Cardiac septum (tissue), 1 donor: Measurements from ENCODE around the gene TEX44. TPM values are rescaled to one million over a fixed set of nuclear protein-coding genes. Genes with fewer than 3 reads are reported as not detected.
"Not testable (repeated sequence)": the region's sequence is repeated elsewhere in the genome, so short reads cannot be mapped to it uniquely, and the experiment has no call there.

Source experiments
- DNase-seq: peaks from one replicate; pipeline ENCODE4 v3.0.0-alpha.2; 2020; ENCODE audit warnings: low spot score
- intact Hi-C: fragments of 100-400 bp; cut with DNase I; formaldehyde crosslinking; loops from one replicate; pipeline ENCODE4 v1.14.0; 2022
- total RNA-seq: library from RNA; stranded (reverse); fragmentation: NEBNext Ultra II Directional; extraction: Animal tissue kit (Norgen Biotek cat#: 25700); gene quantifications from one replicate; pipeline ENCODE4 v1.2.1, GENCODE V29; 2021
- donor health status: DM: no; HTN: no; CAD: no.

TEX44 gene
- total RNA-seq, 1 donor from 2014 or later, result not detected

GRCh38 chr2:231568785-231569435 lies 23.8 kb upstream of the TEX44 start:
- intact Hi-C loops, result no loop called here
- no peak for DNase-seq

DNA sequence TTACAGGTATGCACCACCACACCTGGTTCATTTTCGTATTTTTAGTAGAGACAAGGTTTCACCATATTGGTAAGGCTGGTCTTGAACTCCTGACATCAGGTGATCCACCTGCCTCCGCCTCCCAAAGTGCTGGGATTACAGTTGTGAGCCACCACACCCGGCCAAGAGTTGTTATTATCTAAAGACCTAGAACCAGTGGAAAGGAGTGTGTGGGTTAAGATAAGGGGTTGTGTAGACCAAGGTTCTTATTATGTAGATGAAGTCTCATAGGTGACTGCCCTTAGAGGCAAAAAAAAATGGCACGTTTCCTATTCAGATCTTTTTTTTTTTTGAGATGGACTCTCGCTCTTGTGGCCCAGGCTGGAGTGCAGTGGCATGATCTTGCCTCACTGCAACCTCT lies 21.7 kb upstream of the TEX44 start:
- intact Hi-C loops, DNase-seq: not testable (repeated sequence)

DNA sequence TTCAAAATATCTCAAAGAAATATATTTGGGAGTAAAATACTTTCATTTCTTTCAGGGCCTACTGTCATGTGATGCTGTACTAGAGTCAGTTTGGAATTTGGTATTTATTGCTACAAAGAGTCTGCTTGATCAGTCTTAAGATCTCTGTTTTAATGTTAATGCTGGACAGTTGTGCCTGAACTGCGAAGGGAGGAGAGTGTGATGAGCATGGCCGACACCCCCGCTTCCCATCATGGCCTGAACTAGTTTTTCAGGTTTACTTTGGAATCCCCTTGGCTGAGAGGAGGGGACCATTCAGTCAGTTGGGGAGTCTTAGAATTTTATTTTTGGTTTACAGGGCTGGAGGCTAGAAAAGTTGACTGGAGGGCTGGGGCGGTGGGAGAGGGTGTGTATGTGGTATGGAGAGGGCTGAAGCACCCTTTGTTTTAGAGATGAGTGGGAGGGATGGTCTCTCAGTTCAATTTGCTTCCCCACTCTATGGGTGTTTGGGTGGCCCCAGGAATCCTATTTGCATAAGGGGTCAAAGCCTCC lies 20.9 kb upstream of the TEX44 start:
- intact Hi-C loops, result no loop called here
- DNase-seq, result no peak

- intact Hi-C loops, result no loop called here
- no peak for DNase-seq
Measured at GRCh38 chr2:231573096-231573495, 19.6 kb upstream of the TEX44 start.

DNA sequence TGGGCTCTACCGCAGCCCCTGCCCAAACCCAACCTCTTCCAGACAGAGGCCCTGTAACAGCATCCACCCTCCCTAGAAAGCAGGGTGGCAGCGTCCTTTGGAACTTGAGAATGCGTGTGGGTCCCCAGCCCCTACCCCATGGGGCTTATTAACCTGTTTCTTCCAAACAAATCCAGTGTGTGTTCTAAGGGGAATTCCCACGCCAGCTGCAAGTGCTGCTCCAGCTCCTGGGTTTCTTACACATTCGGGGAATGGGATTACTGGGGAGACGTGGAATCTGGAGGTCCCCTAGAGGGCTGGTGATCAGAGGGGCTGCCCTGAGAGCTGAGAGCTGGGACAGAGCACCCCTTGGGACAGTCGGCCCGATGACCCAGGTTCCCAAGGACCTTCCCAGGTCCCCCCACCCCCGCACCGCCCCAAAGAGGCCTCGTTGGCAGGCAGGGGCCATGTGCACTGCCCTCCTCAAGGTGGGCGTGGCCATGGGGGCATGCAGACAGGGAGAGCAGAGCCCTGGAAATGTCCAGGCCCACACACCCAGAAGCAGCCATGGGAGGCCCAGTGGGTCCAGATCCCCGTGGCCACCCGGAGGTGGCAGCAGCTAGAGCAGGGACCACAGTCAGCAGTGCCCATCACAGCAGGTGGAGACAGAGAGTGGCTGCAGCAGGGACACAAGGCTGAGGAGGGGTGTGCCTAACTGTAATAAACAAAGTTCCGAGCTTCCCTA lies 18.8 kb upstream of the TEX44 start:
- intact Hi-C loops, result no loop called here
- no peak for DNase-seq

GRCh38 chr2:231575612-231576256 lies 16.9 kb upstream of the TEX44 start:
- intact Hi-C loops, result no loop called here
- no peak for DNase-seq

GRCh38 chr2:231576465-231576864 lies 16.2 kb upstream of the TEX44 start:
- intact Hi-C loops, result no loop called here
- no peak for DNase-seq

GRCh38 chr2:231578655-231579054 lies 14.0 kb upstream of the TEX44 start:
- DNase-seq, intact Hi-C loops: not testable (repeated sequence)

DNA sequence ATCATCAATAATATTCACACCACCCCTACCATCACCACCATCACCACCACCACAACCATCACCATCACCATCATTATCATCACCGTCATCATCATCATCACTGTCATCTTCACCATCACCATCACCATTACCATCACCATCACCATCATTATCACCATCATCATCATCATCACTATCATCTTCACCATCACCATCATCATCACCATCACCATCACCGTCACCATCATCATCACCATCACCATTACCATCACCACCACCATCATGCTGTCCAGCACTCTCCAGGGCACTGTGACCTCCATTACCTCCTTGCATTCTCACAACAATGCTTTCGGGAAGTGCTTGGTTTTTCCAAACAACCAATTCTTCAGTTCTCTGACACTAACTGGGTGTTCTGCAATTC lies 13.1 kb upstream of the TEX44 start:
- intact Hi-C loops, result no loop called here
- DNase-seq, result no peak

GRCh38 chr2:231581328-231581727 lies 11.3 kb upstream of the TEX44 start:
- DNase-seq, result no peak
- intact Hi-C loops, result no loop called here

GRCh38 chr2:231583982-231584381 lies 8.7 kb upstream of the TEX44 start:
- intact Hi-C loops, result no loop called here
- DNase-seq, result no peak

DNA sequence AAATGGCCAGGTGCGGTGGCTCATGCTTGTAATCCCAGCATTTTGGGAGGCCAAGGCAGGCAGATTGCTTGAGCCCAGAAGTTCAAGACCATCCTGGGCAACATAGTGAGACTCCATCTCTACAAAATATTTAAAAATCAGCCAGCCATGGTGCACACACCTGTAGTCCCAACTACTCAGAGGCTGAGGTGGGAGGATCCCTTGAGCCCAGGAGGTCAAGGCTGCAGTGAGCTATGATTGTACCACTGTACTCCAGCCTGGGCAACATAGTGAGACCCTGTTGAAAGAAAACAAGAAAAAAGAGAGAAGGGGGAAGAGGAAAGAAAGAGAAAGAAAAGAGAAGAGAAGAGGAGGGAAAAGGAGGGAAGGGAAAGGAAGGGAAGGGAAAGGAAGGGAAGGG lies 4.9 kb upstream of the TEX44 start:
- DNase-seq, intact Hi-C loops: not testable (repeated sequence)

DNA sequence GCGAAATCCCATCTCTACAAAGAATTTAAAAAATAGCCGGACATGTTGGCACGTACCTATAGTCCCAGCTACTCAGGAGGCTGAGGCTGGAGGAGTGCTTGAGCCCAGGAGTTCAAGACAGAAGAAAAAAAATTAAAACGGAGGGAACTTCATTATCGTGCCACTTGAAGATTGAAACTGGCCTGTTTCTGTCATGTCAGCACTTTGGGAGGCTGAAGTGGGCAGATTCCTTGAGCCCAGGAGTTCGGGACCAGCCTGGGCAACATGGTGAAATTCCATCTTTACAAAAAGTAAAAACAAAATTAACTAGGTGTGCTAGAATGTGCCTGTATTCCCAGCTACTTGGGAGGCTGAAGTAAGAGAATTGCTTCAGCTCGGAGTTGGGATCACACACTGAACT lies 3.0 kb upstream of the TEX44 start:
- no peak for DNase-seq
- intact Hi-C loops, result no loop called here

- intact Hi-C loops, result no loop called here
- DNase-seq, result no peak
Measured at GRCh38 chr2:231590614-231591013, 2.0 kb upstream of the TEX44 start.

- intact Hi-C loops, result no loop called here
- no peak for DNase-seq
Measured at GRCh38 chr2:231593666-231594065, 1.0 kb downstream of the TEX44 start.

DNA sequence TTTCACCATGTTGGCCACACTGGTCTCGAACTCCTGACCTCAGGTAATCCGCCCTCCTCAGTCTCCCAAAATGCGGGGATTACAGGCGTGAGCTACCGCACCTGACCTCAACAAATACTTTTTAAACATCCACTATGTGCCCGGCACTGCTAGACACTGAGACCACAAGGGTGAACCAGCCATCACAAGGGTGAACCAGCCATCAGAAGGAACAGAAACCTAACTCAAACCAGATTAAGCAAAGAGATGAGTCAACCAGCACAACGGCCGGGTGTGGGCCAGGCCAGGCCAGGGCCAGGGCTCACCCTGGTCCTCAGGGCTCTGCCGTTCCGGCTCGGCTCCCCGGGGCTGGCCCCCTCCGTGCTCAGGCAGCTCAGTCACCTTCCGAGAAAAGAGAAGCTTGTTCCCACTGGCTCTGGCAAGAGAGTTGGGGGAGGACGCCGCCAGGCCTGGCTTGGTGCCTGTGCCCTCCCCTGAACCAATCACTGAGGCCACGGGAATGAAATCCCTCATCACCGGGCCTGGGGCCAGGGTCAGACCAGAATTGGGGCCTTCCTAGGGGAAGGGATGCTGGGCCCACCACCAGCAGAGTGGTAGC lies 4.4 kb downstream of the TEX44 start:
- intact Hi-C loops, result no loop called here
- no peak for DNase-seq

GRCh38 chr2:231597627-231598026 lies 5.0 kb downstream of the TEX44 start:
- no peak for DNase-seq
- intact Hi-C loops, result no loop called here

GRCh38 chr2:231600619-231601355 lies 8.1 kb downstream of the TEX44 start:
- DNase-seq, result no peak
- intact Hi-C loops, result loop anchor here (1.0 to 5.0 kb wide), 2 partner anchors 37 to 83 kb away; no protein-coding TSS in a partner anchor
